GM18520 (cell line): Measurements from ENCODE around the gene TOMM5.
"Not testable (repeated sequence)": the region's sequence is repeated elsewhere in the genome, so short reads cannot be mapped to it uniquely, and the experiment has no call there.

Experiments
- ATAC-seq: cut with Tn5 transposase; IDR thresholded peaks from one replicate; pipeline ENCODE4 v1.9.1; 2021; ENCODE audit not compliant: unreplicated experiment

The TOMM5 gene

DNA sequence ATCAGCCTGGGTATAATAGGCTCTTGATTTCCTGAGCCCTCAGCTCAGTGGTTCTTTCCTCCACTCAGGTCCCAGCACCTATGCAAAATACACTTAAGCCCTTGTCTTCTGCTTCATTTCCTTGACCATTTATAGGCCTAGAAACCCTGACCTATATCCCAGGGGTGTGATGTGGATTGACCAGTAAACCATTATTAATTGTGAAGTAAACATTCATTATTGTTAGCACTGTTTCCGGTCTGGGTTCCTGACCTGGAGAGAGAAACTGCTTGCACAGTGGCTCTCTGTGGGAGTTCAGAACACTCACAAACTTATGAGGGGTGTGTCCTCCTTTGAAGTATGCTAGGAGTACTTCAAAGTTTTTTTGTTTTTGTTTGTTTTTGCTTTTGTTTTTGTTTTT lies 19.6 kb upstream of the TOMM5 start:
- ATAC-seq = no peak

DNA sequence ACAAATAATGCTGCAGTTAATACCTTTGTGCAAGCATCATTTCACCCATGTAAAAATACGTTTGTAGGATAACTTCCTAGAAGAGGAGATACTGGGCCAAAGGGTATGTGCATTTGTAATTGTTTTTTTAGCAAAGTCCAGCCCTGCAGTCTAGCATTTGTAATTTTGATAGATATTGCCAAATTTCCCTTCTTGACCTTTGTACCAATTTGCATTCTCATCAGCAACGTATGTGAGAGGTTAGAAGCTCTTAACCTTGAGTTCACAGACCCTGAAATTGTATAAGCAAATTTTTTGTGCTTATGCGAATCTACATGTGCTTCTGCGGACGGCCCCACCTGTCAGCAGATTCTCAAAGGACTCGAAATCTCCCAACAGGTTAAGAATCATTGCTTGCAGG lies 18.6 kb upstream of the TOMM5 start:
- ATAC-seq = no peak

DNA sequence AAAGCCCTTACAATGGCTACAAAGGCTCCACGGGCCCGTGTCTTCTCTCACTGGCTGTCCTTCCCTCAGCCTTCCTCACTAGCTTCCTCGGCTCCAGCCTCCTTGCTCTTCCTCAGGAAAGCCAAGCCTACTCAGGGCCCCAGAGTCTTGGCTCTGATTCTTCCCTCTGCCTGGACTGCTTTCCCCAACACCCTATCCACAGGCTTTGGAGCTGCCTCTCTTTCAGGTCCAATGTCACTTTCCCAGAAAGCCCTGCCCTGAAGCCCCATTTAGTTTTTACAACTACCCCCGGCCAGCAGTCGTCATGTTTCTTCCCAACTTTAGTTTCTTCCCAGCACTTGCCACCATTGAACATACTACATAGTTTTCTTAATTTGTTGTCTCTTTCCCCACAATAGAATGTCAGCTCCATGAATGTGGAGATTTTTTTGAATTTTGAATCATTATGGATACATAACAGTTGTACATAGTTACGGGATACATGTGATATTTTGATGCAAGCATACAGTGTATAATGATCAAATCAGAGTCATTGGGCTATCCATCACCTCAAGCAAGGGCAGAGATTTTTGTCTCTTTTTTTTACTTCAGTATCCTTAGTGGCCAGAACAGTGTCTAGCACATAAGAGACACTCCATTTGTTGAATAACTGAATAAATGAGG lies 17.5 kb upstream of the TOMM5 start:
- ATAC-seq = no peak

- no peak for ATAC-seq
Observed at GRCh38 chr9:37608250-37608649, 15.9 kb upstream of the TOMM5 start.

DNA sequence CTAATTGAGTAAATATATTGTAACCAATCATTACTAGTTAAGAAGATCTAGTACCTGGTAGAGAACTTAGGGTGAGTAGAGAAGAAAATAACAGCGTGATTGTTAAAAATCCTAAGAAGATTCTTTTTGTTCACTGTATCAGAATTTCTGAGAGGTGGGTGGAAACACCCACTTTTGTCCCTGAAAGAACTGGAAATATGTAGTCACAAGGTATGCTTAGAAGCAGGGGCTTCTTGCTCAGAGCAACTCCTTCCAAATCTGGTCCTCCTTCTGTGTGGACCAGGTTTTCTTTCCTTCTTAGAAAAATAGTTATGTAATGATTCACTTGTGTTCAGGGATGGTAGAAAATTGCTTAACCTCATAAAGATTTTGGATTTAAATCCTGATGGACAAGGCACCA lies 11.9 kb upstream of the TOMM5 start:
- ATAC-seq = no peak

DNA sequence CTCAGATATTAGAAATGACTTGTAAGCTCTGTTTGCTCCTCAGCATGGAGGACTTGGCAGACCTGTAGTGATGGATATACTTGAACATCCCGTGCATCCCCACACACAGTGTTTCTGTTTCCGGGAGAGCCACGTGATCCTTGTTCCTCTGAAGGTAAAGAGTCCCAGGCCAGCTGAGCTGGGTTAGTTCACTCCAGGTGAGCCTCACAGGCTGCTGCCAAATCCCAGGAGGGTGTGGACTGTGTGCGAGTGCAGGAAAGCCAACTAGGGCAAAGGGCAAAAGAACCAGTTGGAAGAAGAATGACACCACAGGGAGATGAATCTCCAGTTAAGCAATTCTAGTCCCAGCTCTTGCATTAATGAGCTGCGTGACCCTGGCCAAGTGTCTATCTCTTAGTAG lies 10.4 kb upstream of the TOMM5 start:
- ATAC-seq = no peak

DNA sequence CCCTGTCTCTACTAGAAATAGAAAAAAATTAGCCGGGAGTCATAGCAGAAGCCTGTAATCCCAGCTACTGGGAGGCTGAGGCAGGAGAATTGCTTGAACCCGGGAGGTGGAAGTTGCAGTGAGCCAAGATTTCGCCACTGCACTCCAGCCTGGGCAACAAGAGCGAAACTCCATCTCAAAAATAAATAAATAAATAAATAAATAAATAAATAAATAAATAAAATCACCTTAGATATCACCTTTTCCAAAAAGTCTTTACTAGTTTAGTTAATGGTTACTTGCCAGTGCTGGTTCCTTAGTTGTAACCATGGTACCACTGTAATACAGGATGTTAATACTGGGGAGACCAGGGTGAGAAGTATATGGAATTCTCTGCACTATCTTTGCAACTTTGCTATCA lies 9.7 kb upstream of the TOMM5 start:
- not testable (repeated sequence) for ATAC-seq

DNA sequence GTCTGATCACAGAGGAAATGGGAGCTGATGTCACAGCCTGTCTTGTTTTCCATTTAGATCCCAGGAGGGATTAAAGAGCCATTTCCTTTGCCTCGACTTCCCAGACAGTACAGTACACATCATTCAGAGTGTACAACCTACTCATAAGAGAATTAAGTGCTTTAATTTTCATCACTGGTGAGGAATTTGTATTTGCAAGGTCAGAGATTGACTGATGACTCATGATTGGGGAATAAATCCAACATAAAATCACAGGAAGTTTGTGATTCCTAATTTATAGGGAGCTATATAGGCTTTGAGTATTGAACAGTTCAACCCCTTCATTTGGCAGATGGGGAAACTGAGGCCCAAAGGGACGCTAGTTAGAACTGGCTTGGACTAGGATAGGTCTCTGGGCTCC lies 4.1 kb upstream of the TOMM5 start:
- ATAC-seq = no peak

- no peak for ATAC-seq
Observed at GRCh38 chr9:37593883-37594448, 1.6 kb upstream of the TOMM5 start.

DNA sequence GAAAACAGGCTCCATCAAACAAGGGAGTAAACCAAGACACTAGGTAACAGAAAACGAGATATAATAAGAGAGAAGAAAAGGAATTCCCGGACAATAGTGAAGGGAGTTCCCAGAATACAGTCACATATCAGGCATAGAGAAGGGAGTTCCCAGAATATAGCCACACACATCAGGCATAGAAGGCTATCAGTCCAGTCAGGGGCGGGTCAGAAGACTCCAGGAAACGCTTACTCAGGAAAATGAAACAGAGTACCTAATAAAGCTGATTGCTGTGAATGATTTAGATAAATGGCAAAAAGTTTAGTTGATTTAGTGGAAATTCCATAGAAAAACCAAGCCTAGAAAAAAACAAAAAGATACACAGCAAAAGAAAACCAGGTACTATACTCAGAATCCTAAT lies 4.9 kb downstream of the TOMM5 start:
- no peak for ATAC-seq

DNA sequence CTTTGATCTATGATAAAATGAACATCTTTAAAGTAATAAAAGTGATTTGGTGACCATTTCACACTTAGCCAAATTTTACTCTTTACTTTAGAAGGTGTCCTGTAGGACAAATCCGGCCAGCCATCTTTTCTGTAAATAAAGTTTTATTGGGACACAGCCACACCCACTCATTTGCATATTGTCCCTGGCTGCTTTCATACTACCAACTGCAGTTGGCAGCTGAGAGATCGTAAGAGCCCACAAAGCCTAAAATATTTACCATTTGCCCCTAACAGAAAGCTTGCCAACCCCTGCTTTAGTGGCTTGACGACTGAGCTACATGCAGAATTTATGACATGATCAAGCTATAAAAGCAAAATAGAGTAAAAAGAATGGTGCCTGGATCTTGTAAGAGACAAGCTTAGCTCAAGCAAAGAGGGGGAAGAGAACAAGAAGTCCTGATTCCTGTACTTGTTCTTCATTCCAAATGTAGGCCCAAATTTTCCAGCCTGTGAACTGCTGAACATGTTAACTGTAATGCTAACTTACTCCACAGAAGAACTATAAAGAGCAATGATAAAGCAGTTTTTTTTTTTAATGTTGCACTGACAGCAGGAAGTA lies 8.8 kb downstream of the TOMM5 start:
- ATAC-seq = no peak

GRCh38 chr9:37582548-37583157 lies 9.7 kb downstream of the TOMM5 start:
- ATAC-seq = no peak

DNA sequence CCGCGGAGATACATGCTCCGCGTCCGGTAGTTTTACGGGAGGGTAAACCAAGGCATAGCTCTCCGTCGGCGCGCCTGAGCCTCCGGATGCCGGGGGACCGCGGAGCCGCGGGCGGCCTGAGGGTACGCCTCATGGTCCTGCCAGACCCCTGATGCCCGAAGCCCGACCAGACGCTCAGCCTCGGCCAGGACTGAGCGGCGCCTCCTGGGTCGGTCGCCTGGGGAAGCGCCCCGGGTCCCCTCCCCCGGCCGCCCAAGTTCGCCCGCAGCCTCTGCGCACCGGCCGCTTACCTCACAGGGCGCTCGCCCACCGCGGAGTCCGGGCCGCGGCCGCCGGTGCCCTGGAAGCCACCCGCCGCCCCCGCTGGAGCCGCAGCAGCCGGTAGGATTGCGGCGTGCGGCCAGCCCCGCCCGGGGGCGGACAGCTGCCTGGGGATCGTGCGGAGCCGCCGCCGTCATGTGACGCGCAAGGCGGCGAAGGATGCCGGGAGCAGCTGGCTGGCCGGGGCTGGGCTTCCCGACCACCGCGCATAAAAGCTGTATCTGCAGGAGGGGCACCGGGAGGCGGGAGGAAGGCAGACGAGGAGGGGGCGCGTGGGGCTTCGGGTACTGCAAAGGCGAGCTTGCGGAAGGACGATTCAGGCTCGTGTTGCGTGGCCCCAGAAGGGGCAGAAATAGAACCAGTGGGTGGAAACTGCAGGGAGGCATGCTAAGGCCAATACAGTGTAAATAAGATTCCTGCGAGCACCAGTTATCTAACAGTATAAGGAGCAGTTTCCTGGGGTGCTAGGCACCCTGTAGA lies 16.3 kb downstream of the TOMM5 start, which contains the start of gene FBXO10:
Gene FBXO10, minus strand, starts transcription at position 460 of the 801 bp plus-strand sequence. CDS start 34,612 bp downstream, outside the sequence.
- peak; percentile 40 for ATAC-seq

DNA sequence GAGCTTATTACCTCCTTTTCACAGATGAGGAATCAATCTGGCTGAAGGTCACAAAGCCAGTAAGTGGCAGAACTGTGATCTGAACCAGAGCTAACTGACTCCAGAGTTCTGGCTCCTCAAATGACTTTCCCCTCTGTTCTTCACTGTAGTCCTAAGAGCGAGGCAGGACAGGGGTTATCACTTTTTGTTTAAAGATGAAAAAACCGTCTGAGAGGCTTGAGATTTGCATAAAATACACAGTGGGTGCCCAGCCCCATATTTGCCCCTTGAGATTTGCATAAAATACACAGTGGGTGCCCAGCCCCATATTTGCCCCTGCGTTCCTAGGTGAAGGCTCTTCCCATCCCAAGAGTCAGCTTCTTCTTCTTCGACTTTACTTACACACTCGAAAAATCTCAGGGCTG lies 16.9 kb downstream of the TOMM5 start:
- peak; percentile 32 for ATAC-seq

- no peak for ATAC-seq
Observed at GRCh38 chr9:37575001-37575400, 17.4 kb downstream of the TOMM5 start.

DNA sequence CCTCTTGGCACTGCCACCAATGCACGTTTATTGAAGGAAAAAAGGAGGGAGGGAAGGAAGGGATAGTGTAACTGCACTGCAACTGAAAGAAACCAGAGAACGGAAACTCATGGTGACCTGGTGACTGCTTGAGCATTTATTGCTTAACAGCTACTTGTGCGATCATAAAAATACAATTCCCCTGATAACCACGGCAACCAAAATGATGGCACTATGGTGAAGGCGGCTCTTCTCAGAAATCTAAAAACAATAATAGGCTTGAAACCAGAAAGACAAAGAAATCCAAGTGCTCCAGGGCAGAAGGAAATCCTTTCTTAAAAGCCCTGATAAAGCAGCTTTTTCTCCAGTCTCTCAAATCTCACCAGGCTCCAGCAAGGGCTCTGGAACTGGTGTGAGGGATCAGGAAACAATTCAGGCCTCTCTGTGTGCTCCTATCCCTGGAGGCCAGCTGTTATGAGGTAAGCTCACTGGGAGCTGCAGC lies 18.1 kb downstream of the TOMM5 start:
- no peak for ATAC-seq

GRCh38 chr9:37571282-37571681 lies 21.1 kb downstream of the TOMM5 start:
- ATAC-seq = no peak

GRCh38 chr9:37566716-37567115 lies 25.7 kb downstream of the TOMM5 start:
- no peak for ATAC-seq

DNA sequence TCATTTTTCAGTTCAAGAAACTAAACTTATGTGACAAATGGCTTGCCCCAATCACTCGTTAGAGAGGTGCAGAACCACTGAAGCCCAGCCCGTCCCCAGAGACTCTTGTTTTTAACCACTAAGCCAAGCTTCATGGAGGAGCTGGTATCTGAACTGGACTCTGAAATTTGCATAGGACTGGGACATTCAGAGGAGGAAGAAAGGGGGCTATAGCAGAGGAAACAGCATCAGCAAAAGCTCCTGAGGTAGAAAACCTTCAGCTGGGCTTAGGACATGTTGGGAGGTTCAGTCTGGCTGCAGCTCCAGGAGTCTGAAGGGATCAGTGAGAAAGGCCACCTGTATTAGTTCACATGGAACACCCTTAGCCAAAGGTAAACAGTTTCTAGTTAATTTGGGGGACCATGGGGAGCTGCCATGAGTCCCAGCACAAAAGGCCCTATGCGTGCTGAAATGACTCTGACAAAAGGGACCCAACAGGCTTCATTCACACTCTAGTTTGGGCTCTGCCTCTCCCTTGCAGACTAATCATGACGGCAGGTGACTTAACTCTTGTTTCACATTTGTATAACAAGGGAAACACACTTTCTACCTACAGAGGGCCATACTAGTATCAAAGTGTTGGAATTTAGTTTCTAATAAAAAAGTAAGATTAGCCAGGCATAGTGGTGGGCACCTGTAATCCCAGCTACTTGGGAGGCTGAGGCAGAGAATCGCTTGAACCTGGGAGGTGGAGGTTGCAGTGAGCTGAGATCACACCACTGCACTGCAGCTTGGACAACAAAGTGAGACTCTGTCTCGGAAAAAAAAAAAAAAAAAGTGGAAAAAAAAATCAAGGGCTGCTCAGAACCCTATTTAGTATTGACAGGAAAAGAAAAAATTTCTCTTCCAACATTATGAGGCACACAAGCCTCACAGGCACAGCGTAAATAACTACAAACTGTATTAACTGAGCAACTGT lies 26.5 kb downstream of the TOMM5 start:
- peak; percentile 36 for ATAC-seq

DNA sequence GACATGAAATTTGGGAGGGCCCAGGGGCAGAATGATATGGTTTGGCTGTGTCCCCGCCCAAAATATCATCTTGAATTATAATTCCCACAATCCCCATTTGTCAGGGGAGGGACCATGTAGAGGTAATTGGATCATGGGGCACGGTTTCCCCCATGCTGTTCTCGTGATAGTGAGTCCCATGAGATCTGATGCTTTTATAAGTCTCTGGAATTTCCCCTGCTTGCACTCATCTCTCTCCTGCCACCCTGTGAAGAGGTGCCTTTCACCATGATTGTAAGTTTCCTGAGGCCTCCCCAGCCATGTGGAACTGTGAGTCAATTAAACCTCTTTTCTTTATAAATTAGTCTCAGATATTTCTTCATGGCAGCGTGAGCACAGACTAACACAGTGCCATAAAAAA lies 27.5 kb downstream of the TOMM5 start:
- ATAC-seq = no peak
